IMR-90 (cell line): ENCODE measurements around the gene ARFIP2. TPM values are rescaled to one million over a fixed set of nuclear protein-coding genes. Genes with fewer than 3 reads are reported as not detected.
A peak's percentile ranks its signal among the peaks of the same experiment; 100 is the strongest.

Experiments
- BHLHE40 ChIP-seq: fragments of 150-350 bp; IDR thresholded peaks from 2 replicates; pipeline ENCODE4 v1.6.1; 2016; ENCODE audit warnings: mild to moderate bottlenecking, low read depth, low read length
- CEBPB ChIP-seq: IDR thresholded peaks from 2 replicates; pipeline ENCODE4 v1.6.1; 2012; ENCODE audit warnings: low read depth, low read length, improper control_type of control experiment
- MAFK ChIP-seq: IDR thresholded peaks from 2 replicates; pipeline ENCODE4 v1.6.1; 2012; ENCODE audit warnings: low read depth, low read length, improper control_type of control experiment
- NFE2L2 ChIP-seq: fragments of 150-350 bp; IDR thresholded peaks from 2 replicates; pipeline ENCODE4 v1.6.1; 2016; ENCODE audit warnings: low read depth, mild to moderate bottlenecking, low read length
- RAD21 ChIP-seq: IDR thresholded peaks from 2 replicates; pipeline ENCODE4 v1.6.1; 2012; ENCODE audit warnings: low read length, improper control_type of control experiment
- RFX5 ChIP-seq: IDR thresholded peaks from 2 replicates; pipeline ENCODE4 v1.8.0; 2012; ENCODE audit warnings: low read depth, mild to moderate bottlenecking, low read length, moderate library complexity
- USF2 ChIP-seq: fragments of 150-350 bp; IDR thresholded peaks from 2 replicates; pipeline ENCODE4 v1.6.1; 2017; ENCODE audit warnings: mild to moderate bottlenecking, antibody characterized with exemption, low read length, low read depth
- polyA plus RNA-seq, 3 experiments: library from polyadenylated mRNA; depleted of rRNA; stranded (reverse); fragments of >200 nt; gene quantifications; 2 replicates each; pipeline ENCODE4 v1.2.3, GENCODE V29; 2012; ENCODE audit warnings: low replicate concordance in 1 of 3
- total RNA-seq: library from RNA; depleted of rRNA; stranded (reverse); fragments of >200 nt; gene quantifications from 2 replicates; pipeline ENCODE4 v1.2.3, GENCODE V29; 2012

Gene ARFIP2
- total and polyA plus RNA-seq, 2 of the 4 experiments (the other 2 are of a cell fraction): 84.4 to 93.9 TPM

GRCh38 chr11:6481012-6481923, at the start of gene ARFIP2, which contains the start of gene TIMM10B (continued):
- TF ChIP-seq RFX5: no peak
- TF ChIP-seq MAFK: no peak
- TF ChIP-seq CEBPB: no peak
- TF ChIP-seq RAD21: no peak; the same call in 1 of the 2 replicates
- peak; percentile 45 for TF ChIP-seq USF2
- TF ChIP-seq NFE2L2: no peak
- peak; percentile 79 for TF ChIP-seq BHLHE40
